ENCODE measurements around the gene PCDHGA1. TPM values are rescaled to one million over a fixed set of nuclear protein-coding genes. Genes with fewer than 3 reads are reported as not detected.

PCDHGA1 gene
- total RNA-seq, 2 donors from 2014 or later: 0.33 to 0.78 TPM

GRCh38 chr5:141512390-141512910 is 182.1 kb downstream of the PCDHGA1 start:
- peaks cover 24% of the 10 kb centered on the region for H3K4me1 ChIP-seq
- peaks cover 0 to 13% of the 10 kb centered on the region in 2 donors for H3K36me3 ChIP-seq (replicated peaks in 1 of 2; ENCODE audit: insufficient read depth in 1 of 2, low read depth in 2 of 2)
- ATAC-seq (peak; percentile 77), DNase-seq (peak; percentile 89 to 93 (median 90))
- 5 to 8% methylated on average over 26 to 28 of the region's 28 CpGs for WGBS, 2 donors
- peak; percentile 66 to 91 (median 86) for TF ChIP-seq CTCF (IDR thresholded peaks at IDR 0.05)
- TF ChIP-seq POLR2A (IDR thresholded peaks at IDR 0.05): peak in 1 of 3 donors; percentile 2
- H3K9me3 ChIP-seq: no peaks in the 10 kb centered on the region
- peak overlapping the region in 1 of 2 donors; percentile 11 for H3K4me3 ChIP-seq
- no peaks in the 10 kb centered on the region for H3K27me3 ChIP-seq
- intact Hi-C loops (cut with DNase I): loop anchor here (10.0 kb wide), 1 partner anchor 98 kb away; the partner anchor contains the start of genes PCDHGA10 and PCDHGB7
- peak overlapping the region; percentile 16 to 65 (median 59) for H3K27ac ChIP-seq

- TF ChIP-seq CTCF (IDR thresholded peaks at IDR 0.05) (no peak), POLR2A (IDR thresholded peaks at IDR 0.05) (peak in 2 of 3 donors; percentile 25 to 27)
- DNase-seq: peak; percentile 44 to 53 (median 47)
- Histone ChIP-seq H3K4me3 (peak overlapping the region; percentile 11 to 56), H3K36me3 (replicated peaks in 1 of 2; ENCODE audit: insufficient read depth in 1 of 2, low read depth in 2 of 2) (peaks cover 0 to 13% of the 10 kb centered on the region in 2 donors), H3K9me3 (no peaks in the 10 kb centered on the region), H3K4me1 (peaks cover 24% of the 10 kb centered on the region), H3K27ac (peak overlapping the region; percentile 58 to 65 (median 59)), H3K27me3 (no peaks in the 10 kb centered on the region)
- intact Hi-C loops (cut with DNase I): loop anchor here (10.0 kb wide), 1 partner anchor 98 kb away; the partner anchor contains the start of genes PCDHGA10 and PCDHGB7
- WGBS, 2 donors: 4 to 9% methylated on average over 25 to 43 of the region's 43 CpGs
- peak; percentile 39 for ATAC-seq
Observed at GRCh38 chr5:141512911-141513626, 182.8 kb downstream of the PCDHGA1 start.

GRCh38 chr5:141513627-141514329 is 183.5 kb downstream of the PCDHGA1 start:
- DNase-seq: peak; percentile 56 to 76 (median 74)
- intact Hi-C loops (cut with DNase I): loop anchor here (10.0 kb wide), 1 partner anchor 99 kb away; the partner anchor contains the start of genes PCDHGA10 and PCDHGB7
- Histone ChIP-seq H3K9me3 (no peaks in the 10 kb centered on the region), H3K4me3 (peak overlapping the region in 1 of 2 donors; percentile 56), H3K27ac (peak overlapping the region; percentile 58 to 65 (median 59)), H3K4me1 (peaks cover 24% of the 10 kb centered on the region), H3K36me3 (replicated peaks in 1 of 2; ENCODE audit: insufficient read depth in 1 of 2, low read depth in 2 of 2) (peaks cover 0 to 13% of the 10 kb centered on the region in 2 donors), H3K27me3 (no peaks in the 10 kb centered on the region)
- WGBS, 2 donors: 33 to 43% methylated on average over 28 of the region's 29 CpGs
- peak; percentile 38 for ATAC-seq
- TF ChIP-seq POLR2A (IDR thresholded peaks at IDR 0.05): no peak
- no peak for TF ChIP-seq CTCF (IDR thresholded peaks at IDR 0.05)

- intact Hi-C loops (cut with DNase I): loop anchor here (10.0 kb wide), 1 partner anchor 100 kb away; the partner anchor contains the start of genes PCDHGA10 and PCDHGB7
- no peaks in the 10 kb centered on the region for H3K27me3 ChIP-seq
- H3K27ac ChIP-seq: peak overlapping the region in 3 of 4 donors; percentile 58 to 65 (median 60)
- no peak for ATAC-seq
- H3K4me1 ChIP-seq: peaks cover 24% of the 10 kb centered on the region
- WGBS, 2 donors: 71 to 75% methylated on average over 5 to 6 of the region's 6 CpGs
- no peak overlapping the region for H3K4me3 ChIP-seq
- DNase-seq: no peak
- H3K9me3 ChIP-seq: no peaks in the 10 kb centered on the region
- peaks cover 0 to 13% of the 10 kb centered on the region in 2 donors for H3K36me3 ChIP-seq (replicated peaks in 1 of 2; ENCODE audit: insufficient read depth in 1 of 2, low read depth in 2 of 2)
- TF ChIP-seq POLR2A (IDR thresholded peaks at IDR 0.05) (no peak), CTCF (IDR thresholded peaks at IDR 0.05) (no peak)
Observed at GRCh38 chr5:141514330-141515133, 184.2 kb downstream of the PCDHGA1 start.

All from body of pancreas (tissue), 4 donors.